PC-3 (cell line): ENCODE data around the gene NPB.

Source experiments
- CTCF ChIP-seq: fragments of 300-600 bp; sonication (generic); conservative IDR thresholded peaks from 2 replicates; pipeline ENCODE4 v1.5.1; 2017; ENCODE audit warnings: antibody characterized with exemption, low read depth, mild to moderate bottlenecking, low read length
- EZH2 ChIP-seq: fragments of 300-600 bp; sonication (generic); IDR thresholded peaks from one replicate; pipeline ENCODE4 v1.6.1; 2017; ENCODE audit warnings: antibody characterized with exemption, mild to moderate bottlenecking, low read length; ENCODE audit not compliant: unreplicated experiment
- EZH2phosphoT487 ChIP-seq: fragments of 300-600 bp; sonication (generic); IDR thresholded peaks from 2 replicates; pipeline ENCODE4 v1.6.1; 2018; ENCODE audit warnings: mild to moderate bottlenecking, antibody characterized with exemption, low read length, borderline replicate concordance

DNA sequence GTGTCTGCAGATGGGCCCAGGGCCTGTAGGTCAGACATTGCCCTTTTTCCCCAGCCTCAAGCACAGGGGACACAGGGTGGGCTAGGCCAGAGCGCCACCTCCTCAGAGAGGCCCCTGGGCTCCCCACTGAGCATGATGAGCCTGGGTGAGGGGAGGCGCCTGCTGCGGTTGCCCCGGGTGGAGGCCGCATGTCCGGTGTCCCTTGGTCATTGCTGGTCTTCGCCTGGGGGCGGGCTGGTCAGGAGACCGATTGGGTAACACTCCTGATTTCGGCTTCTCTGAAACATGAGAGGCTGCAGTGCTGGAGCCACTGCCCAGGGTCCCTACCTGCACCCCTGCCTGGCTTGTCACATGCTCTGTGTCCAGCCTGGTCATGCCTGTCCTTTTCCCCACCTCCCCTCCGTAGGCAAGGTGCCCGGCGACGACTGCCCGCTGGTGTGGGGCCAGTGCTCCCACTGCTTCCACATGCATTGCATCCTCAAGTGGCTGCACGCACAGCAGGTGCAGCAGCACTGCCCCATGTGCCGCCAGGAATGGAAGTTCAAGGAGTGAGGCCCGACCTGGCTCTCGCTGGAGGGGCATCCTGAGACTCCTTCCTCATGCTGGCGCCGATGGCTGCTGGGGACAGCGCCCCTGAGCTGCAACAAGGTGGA lies 2.4 kb upstream of the NPB start:
- TF ChIP-seq CTCF, result no peak
- no peak for TF ChIP-seq EZH2
- no peak for TF ChIP-seq EZH2phosphoT487
